SIG-M5 treated with dmso at 0.1 percent for 504 hours (cell line): ENCODE data around the gene LSM8.
"Not testable (repeated sequence)": the region's sequence is repeated elsewhere in the genome, so short reads cannot be mapped to it uniquely, and the experiment has no call there.

Experiments used
- DNase-seq: peaks from one replicate; lab custom pipeline; 2025; ENCODE audit not compliant: unreplicated experiment; lab: John Stamatoyannopoulos, UW

LSM8 gene

GRCh38 chr7:118183786-118184564 is at the start of gene LSM8:
Gene LSM8 (plus strand): TSS chr7:118184164. CDS start chr7:118184224, 60 bp downstream.
- peak; percentile 97 for DNase-seq

GRCh38 chr7:118134420-118134819 is 49.5 kb upstream of the LSM8 start:
- not testable (repeated sequence) for DNase-seq

GRCh38 chr7:118140468-118140867 is 43.5 kb upstream of the LSM8 start:
- no peak for DNase-seq

GRCh38 chr7:118142012-118142411 is 42.0 kb upstream of the LSM8 start:
- DNase-seq: no peak

- DNase-seq: no peak
Observed at GRCh38 chr7:118148930-118149329, 35.0 kb upstream of the LSM8 start.

GRCh38 chr7:118149394-118149793 is 34.6 kb upstream of the LSM8 start:
- DNase-seq: no peak

GRCh38 chr7:118151671-118152070 is 32.3 kb upstream of the LSM8 start:
- no peak for DNase-seq

- no peak for DNase-seq
Observed at GRCh38 chr7:118152149-118152548, 31.8 kb upstream of the LSM8 start.

- DNase-seq: no peak
Observed at GRCh38 chr7:118152654-118153053, 31.3 kb upstream of the LSM8 start.

- DNase-seq: peak; percentile 53
Observed at GRCh38 chr7:118153551-118154177, 30.3 kb upstream of the LSM8 start.

- no peak for DNase-seq
Observed at GRCh38 chr7:118158766-118159165, 25.2 kb upstream of the LSM8 start.

- DNase-seq: no peak
Observed at GRCh38 chr7:118169146-118169545, 14.8 kb upstream of the LSM8 start.

GRCh38 chr7:118175740-118176139 is 8.2 kb upstream of the LSM8 start:
- no peak for DNase-seq

GRCh38 chr7:118179191-118179590 is 4.8 kb upstream of the LSM8 start:
- DNase-seq: no peak

GRCh38 chr7:118182593-118183427 is 1.2 kb upstream of the LSM8 start:
- DNase-seq: no peak

GRCh38 chr7:118183428-118183785 is 557 bp upstream of the LSM8 start:
- no peak for DNase-seq

GRCh38 chr7:118184565-118184940 is 589 bp downstream of the LSM8 start:
- DNase-seq: no peak

GRCh38 chr7:118185163-118185860 is 1.3 kb downstream of the LSM8 start:
- DNase-seq: no peak

- DNase-seq: peak; percentile 18
Observed at GRCh38 chr7:118186501-118186900, 2.5 kb downstream of the LSM8 start.

- DNase-seq: no peak
Observed at GRCh38 chr7:118194571-118194970, 10.6 kb downstream of the LSM8 start.

- peak; percentile 52 for DNase-seq
Observed at GRCh38 chr7:118195837-118196474, 12.0 kb downstream of the LSM8 start.
